Activated naive CD8-positive, alpha-beta T cell (primary cell): Measurements from ENCODE around the gene TAS2R31.
"Not testable (repeated sequence)": the region's sequence is repeated elsewhere in the genome, so short reads cannot be mapped to it uniquely, and the experiment has no call there.

Source experiments
- H3K27ac Mint-ChIP-seq: one replicate; pipeline ENCODE4 v1.8.0; 2021; ENCODE audit warnings: mixed read lengths
- H3K27me3 Mint-ChIP-seq: one replicate; pipeline ENCODE4 v1.8.0; 2021; ENCODE audit warnings: mixed read lengths
- H3K36me3 Mint-ChIP-seq: one replicate; pipeline ENCODE4 v1.8.0; 2021; ENCODE audit warnings: mixed read lengths
- H3K4me1 Mint-ChIP-seq: one replicate; pipeline ENCODE4 v1.8.0; 2021; ENCODE audit warnings: low read depth, mixed read lengths
- H3K4me3 Mint-ChIP-seq: one replicate; pipeline ENCODE4 v1.8.0; 2021; ENCODE audit warnings: mild to moderate bottlenecking, mixed read lengths
- H3K9me3 Mint-ChIP-seq: one replicate; pipeline ENCODE4 v1.8.0; 2021; ENCODE audit warnings: low read depth, mixed read lengths

TAS2R31 gene, protein sequence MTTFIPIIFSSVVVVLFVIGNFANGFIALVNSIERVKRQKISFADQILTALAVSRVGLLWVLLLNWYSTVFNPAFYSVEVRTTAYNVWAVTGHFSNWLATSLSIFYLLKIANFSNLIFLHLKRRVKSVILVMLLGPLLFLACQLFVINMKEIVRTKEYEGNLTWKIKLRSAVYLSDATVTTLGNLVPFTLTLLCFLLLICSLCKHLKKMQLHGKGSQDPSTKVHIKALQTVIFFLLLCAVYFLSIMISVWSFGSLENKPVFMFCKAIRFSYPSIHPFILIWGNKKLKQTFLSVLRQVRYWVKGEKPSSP

GRCh38 chr12:11031307-11031706 lies at the start of gene TAS2R31:
TAS2R31 (minus strand) TSS chr12:11031407; CDS start chr12:11031335, 72 bp downstream.
- H3K27ac Mint-ChIP-seq: no peak within 1 kb of the TSS
- no peaks in the 10 kb centered on the region for H3K27me3 Mint-ChIP-seq
- no peaks in the 10 kb centered on the region for H3K9me3 Mint-ChIP-seq
- H3K4me1 Mint-ChIP-seq: peaks cover 1% of the 10 kb centered on the region
- no peak within 1 kb of the TSS for H3K4me3 Mint-ChIP-seq
- peaks cover 34% of the 10 kb centered on the region for H3K36me3 Mint-ChIP-seq

- peaks cover 13% of the 10 kb centered on the region for H3K9me3 Mint-ChIP-seq
- no peaks in the 10 kb centered on the region for H3K27me3 Mint-ChIP-seq
- no peak overlapping the region for H3K27ac Mint-ChIP-seq
- H3K4me3 Mint-ChIP-seq: no peak overlapping the region
- H3K36me3 Mint-ChIP-seq: peaks cover 25% of the 10 kb centered on the region
- H3K4me1 Mint-ChIP-seq: peaks cover 29% of the 10 kb centered on the region
Measured at GRCh38 chr12:11078246-11078645, 47.0 kb upstream of the TAS2R31 start.

DNA sequence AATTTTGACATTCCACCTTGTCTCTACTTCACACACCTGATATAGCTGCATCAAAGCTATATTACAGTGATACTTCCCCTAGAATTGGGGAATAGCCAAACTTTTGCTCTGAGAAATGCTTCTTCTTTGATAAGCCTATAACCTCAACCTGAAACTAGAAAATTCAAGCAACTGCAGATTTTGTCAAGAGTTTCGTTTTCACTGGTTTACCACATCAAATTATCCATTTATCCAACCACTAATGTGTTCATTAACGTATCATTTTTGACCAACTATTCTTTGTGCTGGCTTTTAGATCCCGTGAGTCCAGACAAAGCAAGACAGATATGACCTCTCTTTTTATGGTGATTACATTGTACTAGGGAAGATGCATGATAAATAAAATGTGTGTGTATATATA lies 44.4 kb upstream of the TAS2R31 start:
- Mint-ChIP-seq H3K4me3 (no peak overlapping the region), H3K27me3 (no peaks in the 10 kb centered on the region), H3K27ac (no peak overlapping the region), H3K9me3 (peaks cover 7% of the 10 kb centered on the region), H3K4me1 (peaks cover 29% of the 10 kb centered on the region), H3K36me3 (peaks cover 23% of the 10 kb centered on the region)

- Mint-ChIP-seq H3K36me3 (peaks cover 36% of the 10 kb centered on the region), H3K4me3 (no peak overlapping the region), H3K27me3 (no peaks in the 10 kb centered on the region), H3K4me1 (peaks cover 17% of the 10 kb centered on the region), H3K27ac (no peak overlapping the region), H3K9me3 (peaks cover 4% of the 10 kb centered on the region)
Measured at GRCh38 chr12:11071414-11071813, 40.2 kb upstream of the TAS2R31 start.

- H3K27ac Mint-ChIP-seq: no peak overlapping the region
- no peak overlapping the region for H3K4me3 Mint-ChIP-seq
- H3K4me1 Mint-ChIP-seq: peaks cover 17% of the 10 kb centered on the region
- H3K9me3 Mint-ChIP-seq: peaks cover 4% of the 10 kb centered on the region
- H3K27me3 Mint-ChIP-seq: no peaks in the 10 kb centered on the region
- peaks cover 37% of the 10 kb centered on the region for H3K36me3 Mint-ChIP-seq
Measured at GRCh38 chr12:11070999-11071398, 39.8 kb upstream of the TAS2R31 start.

DNA sequence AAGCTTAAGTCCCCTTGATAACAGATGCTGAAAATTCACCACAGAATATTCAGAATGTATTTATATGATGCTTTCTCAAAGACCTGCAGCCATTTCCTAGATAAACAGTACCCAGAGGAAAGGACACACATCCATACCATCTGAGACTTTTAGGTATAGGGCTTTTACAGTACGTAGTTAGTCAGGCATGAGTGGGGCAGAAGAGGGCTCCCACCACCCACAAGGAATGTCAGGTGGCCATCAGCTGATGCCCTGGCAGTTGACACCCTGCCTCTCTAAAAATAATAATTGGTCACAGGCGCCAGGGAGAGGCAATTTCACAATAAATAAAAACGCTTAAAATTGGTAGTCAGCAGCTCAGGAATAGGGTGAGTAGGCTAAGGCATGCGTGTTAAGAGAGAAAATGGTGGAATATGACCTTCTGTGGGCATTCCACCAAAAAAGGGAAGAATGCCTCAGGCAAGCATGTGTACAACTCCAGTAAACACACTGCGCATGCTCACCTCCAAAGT lies 38.7 kb upstream of the TAS2R31 start:
- Mint-ChIP-seq H3K9me3 (peaks cover 4% of the 10 kb centered on the region), H3K4me1 (peaks cover 12% of the 10 kb centered on the region), H3K27me3 (no peaks in the 10 kb centered on the region), H3K4me3 (no peak overlapping the region), H3K27ac (no peak overlapping the region), H3K36me3 (peaks cover 41% of the 10 kb centered on the region)

- Mint-ChIP-seq H3K27ac (no peak overlapping the region), H3K9me3 (peaks cover 4% of the 10 kb centered on the region), H3K36me3 (peaks cover 32% of the 10 kb centered on the region), H3K4me3 (no peak overlapping the region), H3K27me3 (no peaks in the 10 kb centered on the region), H3K4me1 (peaks cover 10% of the 10 kb centered on the region)
Measured at GRCh38 chr12:11067514-11067913, 36.3 kb upstream of the TAS2R31 start.

DNA sequence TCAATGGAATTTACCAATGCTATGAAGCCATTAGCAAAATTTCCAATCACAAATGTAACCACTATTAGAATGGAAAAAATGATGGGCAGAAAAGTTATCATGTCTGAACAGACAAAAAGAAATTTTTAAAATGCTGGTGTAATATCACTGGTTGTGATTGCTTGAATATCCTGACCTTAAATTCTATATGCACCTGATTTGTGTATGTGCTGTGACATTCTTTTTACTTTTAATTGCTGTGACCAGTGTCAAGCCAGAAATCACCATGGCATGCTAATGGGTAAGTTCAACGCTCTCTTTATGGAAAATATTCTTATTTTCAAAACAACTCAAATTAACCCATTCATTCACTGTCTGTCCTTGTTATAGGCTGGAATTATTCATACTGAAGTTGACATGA lies 31.0 kb upstream of the TAS2R31 start, which contains the start of gene TAS2R46:
TSS of gene TAS2R46 (minus strand) at position 101 of the 400 bp plus-strand sequence. CDS start at position 101, 0 bp downstream.
- Mint-ChIP-seq H3K36me3 (peaks cover 19% of the 10 kb centered on the region), H3K4me1 (peaks cover 28% of the 10 kb centered on the region)
- H3K27me3 Mint-ChIP-seq, H3K9me3 Mint-ChIP-seq, H3K27ac Mint-ChIP-seq, H3K4me3 Mint-ChIP-seq: not testable (repeated sequence)

- peaks cover 16% of the 10 kb centered on the region for H3K36me3 Mint-ChIP-seq
- peaks cover 28% of the 10 kb centered on the region for H3K4me1 Mint-ChIP-seq
- H3K27ac Mint-ChIP-seq: no peak overlapping the region
- no peak overlapping the region for H3K4me3 Mint-ChIP-seq
- H3K9me3 Mint-ChIP-seq: no peaks in the 10 kb centered on the region
- H3K27me3 Mint-ChIP-seq: no peaks in the 10 kb centered on the region
Measured at GRCh38 chr12:11059784-11060183, 28.6 kb upstream of the TAS2R31 start.

DNA sequence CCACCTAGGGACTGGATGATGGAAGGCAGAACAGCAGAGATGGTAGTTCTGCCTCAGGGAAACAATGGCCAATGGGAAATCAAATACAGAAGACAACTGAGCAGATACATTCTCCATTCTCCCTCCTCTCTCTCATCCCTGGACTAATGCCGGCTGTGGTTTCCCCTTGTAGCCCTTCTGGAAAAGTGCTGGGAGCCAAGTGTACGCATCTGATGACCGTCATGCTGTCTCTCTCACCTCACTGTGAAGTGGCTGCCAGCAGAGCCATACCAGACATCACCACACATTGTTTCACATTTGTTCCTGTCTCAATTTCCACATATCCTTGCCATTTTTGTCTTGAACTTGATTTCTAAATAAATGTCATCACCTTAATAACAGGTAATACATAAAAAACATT lies 27.8 kb upstream of the TAS2R31 start:
- no peaks in the 10 kb centered on the region for H3K27me3 Mint-ChIP-seq
- H3K36me3 Mint-ChIP-seq: peaks cover 13% of the 10 kb centered on the region
- H3K4me1 Mint-ChIP-seq: peaks cover 26% of the 10 kb centered on the region
- H3K4me3 Mint-ChIP-seq: no peak overlapping the region
- H3K9me3 Mint-ChIP-seq: no peaks in the 10 kb centered on the region
- H3K27ac Mint-ChIP-seq: no peak overlapping the region

DNA sequence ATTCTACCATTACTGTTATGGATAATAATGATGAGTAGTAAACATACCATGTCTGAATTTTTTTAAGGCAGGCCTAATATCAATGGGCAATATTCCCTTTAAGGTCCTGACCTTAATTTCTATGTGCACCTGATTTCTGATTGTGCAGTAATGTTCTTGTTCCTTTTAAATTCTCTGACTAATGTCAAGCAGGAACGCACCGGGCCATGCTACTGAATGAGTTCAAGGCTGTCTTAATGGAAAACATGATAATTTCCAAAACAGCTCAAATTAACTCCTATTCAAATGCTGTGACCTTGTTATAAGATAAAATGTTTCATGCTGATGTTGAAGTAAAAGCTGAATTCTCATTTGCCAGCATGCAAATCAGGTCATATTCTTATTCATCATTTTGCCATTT lies 24.1 kb upstream of the TAS2R31 start:
- Mint-ChIP-seq H3K36me3 (peaks cover 27% of the 10 kb centered on the region), H3K4me1 (peaks cover 6% of the 10 kb centered on the region), H3K9me3 (peaks cover 11% of the 10 kb centered on the region), H3K4me3 (no peak overlapping the region), H3K27ac (no peak overlapping the region), H3K27me3 (no peaks in the 10 kb centered on the region)

DNA sequence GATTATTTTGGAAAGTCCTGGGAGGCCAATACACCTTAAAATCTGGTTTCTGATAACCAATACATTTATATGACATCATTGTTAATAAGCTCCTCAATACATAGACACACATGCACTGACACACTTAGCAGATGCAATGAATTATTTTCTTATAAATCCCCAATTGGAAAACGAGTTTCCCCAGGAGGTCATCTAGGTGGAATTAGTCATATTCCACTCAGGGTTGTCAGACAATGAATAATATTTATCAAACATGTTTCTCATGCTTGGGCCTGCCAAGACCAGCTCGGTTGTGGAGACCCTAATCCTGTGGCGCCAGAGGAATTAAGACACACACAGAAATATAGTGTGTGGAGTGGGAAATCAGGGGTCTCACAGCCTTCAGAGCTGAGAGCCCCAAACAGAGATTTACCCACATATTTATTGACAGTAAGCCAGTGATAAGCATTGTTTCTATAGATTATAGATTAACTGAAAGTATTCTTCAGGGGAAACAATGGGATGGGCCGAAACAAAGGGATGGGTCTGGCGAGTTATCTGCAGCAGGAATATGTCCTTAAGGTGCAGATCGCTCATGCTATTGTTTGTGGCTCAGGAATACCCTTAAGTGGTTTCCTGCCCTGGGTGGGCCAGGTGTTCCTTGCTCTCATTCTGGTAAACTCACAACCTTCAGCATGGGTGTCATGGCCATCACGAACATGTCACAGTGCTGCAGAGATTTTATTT lies 18.8 kb upstream of the TAS2R31 start:
- not testable (repeated sequence) for H3K4me3 Mint-ChIP-seq, H3K4me1 Mint-ChIP-seq, H3K27ac Mint-ChIP-seq, H3K27me3 Mint-ChIP-seq
- peaks cover 41% of the 10 kb centered on the region for H3K36me3 Mint-ChIP-seq
- H3K9me3 Mint-ChIP-seq: peaks cover 16% of the 10 kb centered on the region

DNA sequence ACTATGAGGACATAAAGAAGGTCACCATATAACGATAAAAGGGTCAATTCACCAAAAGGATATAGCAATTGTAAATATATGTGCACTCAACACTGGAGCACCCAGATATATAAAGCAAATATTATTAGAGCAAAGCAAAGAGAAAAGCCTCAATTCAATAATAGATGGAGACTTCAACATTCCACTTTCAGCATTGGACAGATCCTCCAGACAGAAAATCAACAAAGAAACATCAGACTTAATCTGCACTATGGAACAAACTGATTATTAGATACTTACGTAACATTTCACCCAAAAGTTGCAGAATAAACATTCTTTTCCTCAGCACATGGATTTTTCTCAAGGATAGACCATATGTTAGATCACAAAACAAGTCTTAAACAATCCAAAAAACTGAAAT lies 10.2 kb upstream of the TAS2R31 start:
- H3K36me3 Mint-ChIP-seq: peaks cover 54% of the 10 kb centered on the region
- H3K27me3 Mint-ChIP-seq, H3K4me3 Mint-ChIP-seq, H3K27ac Mint-ChIP-seq, H3K9me3 Mint-ChIP-seq: not testable (repeated sequence)
- peaks cover 20% of the 10 kb centered on the region for H3K4me1 Mint-ChIP-seq

DNA sequence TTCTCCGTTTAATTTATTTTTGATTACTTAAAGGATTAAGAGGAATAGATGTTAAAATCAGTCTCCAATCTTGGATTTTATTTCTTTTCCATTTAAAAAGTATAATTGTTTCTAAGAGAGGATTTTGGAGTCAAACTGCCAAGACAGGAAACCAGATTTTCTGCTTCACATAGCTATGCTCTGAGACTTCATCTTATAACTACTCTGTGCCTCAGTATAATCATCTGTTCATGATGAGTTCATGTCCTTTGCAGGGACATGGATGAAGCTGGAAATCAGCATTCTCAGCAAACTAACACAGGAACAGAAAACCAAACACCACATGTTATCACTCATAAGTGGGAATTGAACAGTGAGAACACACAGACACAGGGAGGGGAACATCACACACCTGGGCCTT lies 9.0 kb upstream of the TAS2R31 start:
- Mint-ChIP-seq H3K36me3 (peaks cover 52% of the 10 kb centered on the region), H3K27me3 (no peaks in the 10 kb centered on the region), H3K9me3 (peaks cover 4% of the 10 kb centered on the region), H3K4me1 (peaks cover 20% of the 10 kb centered on the region), H3K27ac (no peak overlapping the region), H3K4me3 (no peak overlapping the region)

DNA sequence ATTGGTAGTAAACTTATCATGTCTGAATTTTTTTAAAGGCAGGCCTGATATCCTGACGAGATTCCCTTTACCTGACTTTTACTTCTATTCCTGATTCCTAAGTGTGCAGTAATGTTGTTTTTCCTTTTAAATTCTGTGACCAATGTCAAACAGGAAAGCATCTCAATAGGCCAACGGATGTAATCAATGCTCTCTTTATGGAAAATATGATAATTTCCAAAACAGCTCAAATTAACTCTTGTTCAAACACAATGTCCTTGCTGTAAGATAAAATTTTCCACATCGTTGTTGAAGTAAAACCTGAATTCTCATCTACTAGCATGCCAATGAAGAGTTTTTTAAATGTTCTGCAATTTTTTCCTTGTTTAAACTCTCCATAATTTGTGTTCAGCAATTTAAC lies 8.0 kb upstream of the TAS2R31 start:
- H3K36me3 Mint-ChIP-seq: peaks cover 45% of the 10 kb centered on the region
- H3K9me3 Mint-ChIP-seq: peaks cover 4% of the 10 kb centered on the region
- no peak overlapping the region for H3K4me3 Mint-ChIP-seq
- no peak overlapping the region for H3K27ac Mint-ChIP-seq
- no peaks in the 10 kb centered on the region for H3K27me3 Mint-ChIP-seq
- peaks cover 16% of the 10 kb centered on the region for H3K4me1 Mint-ChIP-seq
